Fibroblast of the aortic adventitia (primary cell): ENCODE measurements around the gene UROS. TPM values are rescaled to one million over a fixed set of nuclear protein-coding genes. Genes with fewer than 3 reads are reported as not detected.

Source experiments
- DNase-seq: peaks from one replicate; pipeline ENCODE4 v3.0.0-alpha.2; 2010; ENCODE audit warnings: low read depth
- H3K4me3 ChIP-seq: 2 replicates; pipeline ENCODE4 v1.5.1; 2011; ENCODE audit warnings: low read depth, mild to moderate bottlenecking, control low read depth, low read length, moderate library complexity
- CTCF ChIP-seq: IDR thresholded peaks from 2 replicates; pipeline ENCODE4 v1.5.1; 2011; ENCODE audit warnings: mild to moderate bottlenecking, low read length, control low read depth, inconsistent platforms; ENCODE audit not compliant: insufficient read depth
- total RNA-seq: library from RNA; depleted of rRNA; stranded (reverse); fragments of >200 nt; gene quantifications from 2 replicates; pipeline ENCODE4 v1.2.3, GENCODE V29; 2012; ENCODE audit warnings: low replicate concordance

The UROS gene
- total RNA-seq, 1 donor, result 74.7 TPM

- no peak for DNase-seq
- TF ChIP-seq CTCF, result no peak
- no peak overlapping the region for H3K4me3 ChIP-seq
Observed at GRCh38 chr10:125757742-125758141, 65.3 kb downstream of the UROS start.

- H3K4me3 ChIP-seq, result no peak overlapping the region
- DNase-seq, result no peak
- TF ChIP-seq CTCF, result no peak
Observed at GRCh38 chr10:125756853-125757487, 66.1 kb downstream of the UROS start.

- no peak overlapping the region for H3K4me3 ChIP-seq
- DNase-seq, result no peak
- TF ChIP-seq CTCF, result no peak
Observed at GRCh38 chr10:125756196-125756595, 66.9 kb downstream of the UROS start.

GRCh38 chr10:125747417-125747816 is 75.6 kb downstream of the UROS start:
- no peak for TF ChIP-seq CTCF
- no peak for DNase-seq
- no peak overlapping the region for H3K4me3 ChIP-seq

- no peak for DNase-seq
- H3K4me3 ChIP-seq, result no peak overlapping the region
- TF ChIP-seq CTCF, result no peak
Observed at GRCh38 chr10:125744909-125745308, 78.1 kb downstream of the UROS start.

GRCh38 chr10:125742465-125742864 is 80.6 kb downstream of the UROS start:
- peak; percentile 3 for DNase-seq
- peak; percentile 7 for TF ChIP-seq CTCF
- H3K4me3 ChIP-seq, result no peak overlapping the region
